NCI-H128 (cell line): Measurements from ENCODE around the gene BATF3.

Experiments used
- DNase-seq: peaks from one replicate; lab custom pipeline; 2025; ENCODE audit not compliant: unreplicated experiment; lab: John Stamatoyannopoulos, UW

Gene BATF3

DNA sequence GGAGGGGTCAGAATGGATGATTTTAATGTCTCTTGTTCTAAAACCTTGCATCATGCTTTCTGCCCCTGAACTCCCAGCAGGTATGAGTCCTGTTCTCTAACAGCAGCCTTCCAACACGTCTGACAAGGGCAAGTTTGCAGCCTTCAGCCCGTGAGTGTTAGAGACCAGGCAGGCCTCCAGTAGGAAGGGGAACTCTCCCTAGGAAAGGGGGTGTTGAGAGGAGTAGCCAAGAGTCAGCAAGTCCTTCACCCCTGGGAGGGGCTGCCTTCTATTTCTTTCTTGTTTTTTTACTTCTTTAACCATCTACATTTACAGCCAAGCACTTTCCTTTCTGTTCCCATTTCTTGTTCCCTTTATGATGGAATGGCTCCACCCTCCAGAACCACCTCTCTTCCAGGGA lies 14.2 kb downstream of the BATF3 start:
- no peak for DNase-seq

DNA sequence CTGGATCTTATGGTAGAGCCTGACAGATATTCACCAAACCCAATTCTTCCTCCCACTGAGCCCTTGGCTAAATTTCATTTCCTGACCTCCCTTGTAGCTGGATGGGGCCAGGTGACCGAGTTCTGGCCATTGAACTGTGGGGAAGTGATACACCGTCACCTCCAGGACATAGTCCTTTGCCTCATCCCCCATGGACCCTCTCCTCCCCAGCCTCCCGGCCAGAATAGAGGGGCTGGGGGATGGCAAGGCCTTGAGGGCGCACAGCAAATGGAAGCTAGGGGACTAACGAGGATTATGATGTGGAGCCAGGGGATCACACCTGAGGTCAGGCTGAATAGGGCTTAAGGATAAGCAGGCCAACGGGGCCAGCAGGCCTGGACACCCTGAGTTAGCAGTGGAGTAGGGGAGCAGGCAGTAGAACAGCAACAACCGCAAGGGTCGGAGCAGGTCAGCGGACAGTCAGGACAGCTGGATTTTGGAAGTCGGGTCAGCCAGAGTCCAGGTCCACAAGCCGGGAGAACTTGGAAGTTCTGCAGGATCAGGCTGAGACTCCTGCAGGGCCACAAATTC lies 15.0 kb downstream of the BATF3 start:
- DNase-seq = no peak

DNA sequence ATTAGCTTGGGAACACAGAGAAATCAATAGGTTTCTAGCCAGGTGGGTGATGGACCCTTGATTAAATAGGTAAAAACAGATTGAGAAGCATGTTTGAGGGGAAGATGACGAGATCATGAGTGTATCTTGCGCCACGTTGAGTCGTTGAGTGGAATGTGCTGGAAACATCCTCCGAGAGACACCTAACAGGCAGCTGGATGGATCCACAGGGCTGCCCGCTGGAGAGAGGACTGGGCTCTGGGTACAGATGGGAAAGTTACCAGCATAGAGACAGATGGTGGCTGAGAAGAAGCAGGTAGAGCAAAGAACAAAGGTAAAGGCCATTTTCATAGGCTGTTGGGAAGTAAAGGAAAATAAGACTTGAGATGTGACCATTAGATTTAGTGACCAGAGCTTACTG lies 15.6 kb downstream of the BATF3 start:
- DNase-seq = no peak

DNA sequence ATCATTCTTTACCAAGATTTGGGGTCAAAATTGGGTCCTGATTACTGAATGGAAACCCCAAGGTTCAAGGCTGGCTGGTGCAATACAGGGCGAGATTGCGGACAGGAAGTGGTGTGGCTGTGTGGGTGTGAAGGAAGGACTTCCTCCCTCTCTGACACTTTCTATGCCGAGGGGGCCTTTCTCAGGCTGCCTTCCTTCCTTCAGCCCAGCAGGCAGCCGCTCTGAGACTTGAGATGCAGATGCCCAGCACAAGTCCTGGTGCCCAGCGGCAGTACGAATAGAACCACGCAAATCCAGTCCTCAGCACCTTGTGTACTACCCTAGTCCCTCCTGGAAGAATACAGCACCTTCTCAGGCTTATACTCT lies 16.3 kb downstream of the BATF3 start:
- DNase-seq = no peak

DNA sequence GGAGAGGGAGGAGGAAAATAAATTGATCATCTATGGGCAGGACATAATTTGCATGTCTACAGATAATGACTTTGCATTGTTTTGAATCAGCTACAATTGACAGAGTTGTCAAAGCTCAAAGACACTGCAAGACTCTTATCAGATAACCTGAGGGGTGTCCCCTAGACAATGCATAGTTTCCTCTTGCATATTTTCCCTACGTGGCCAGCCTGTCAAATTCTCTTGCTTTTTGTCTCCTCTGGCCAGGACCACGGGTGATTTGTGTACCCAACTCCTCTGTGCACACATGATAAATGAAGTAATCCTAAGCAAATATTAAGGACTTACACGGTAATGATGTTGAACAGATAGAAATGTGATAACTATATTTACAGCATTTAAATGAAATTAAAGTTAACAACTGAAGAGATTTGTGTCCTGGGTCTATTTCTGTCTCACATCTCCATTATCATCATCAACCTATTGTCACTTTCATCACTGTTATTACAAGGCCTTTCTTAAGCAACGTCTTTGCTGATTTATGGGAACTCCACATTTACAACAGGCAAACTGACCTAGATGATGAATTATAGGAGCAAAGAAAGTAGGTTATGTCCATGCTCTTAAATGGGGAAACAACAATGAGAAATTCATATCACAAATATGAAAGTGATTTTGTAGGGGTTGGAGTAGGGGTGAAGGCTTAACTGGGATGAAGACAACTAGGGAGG lies 18.8 kb downstream of the BATF3 start:
- no peak for DNase-seq

DNA sequence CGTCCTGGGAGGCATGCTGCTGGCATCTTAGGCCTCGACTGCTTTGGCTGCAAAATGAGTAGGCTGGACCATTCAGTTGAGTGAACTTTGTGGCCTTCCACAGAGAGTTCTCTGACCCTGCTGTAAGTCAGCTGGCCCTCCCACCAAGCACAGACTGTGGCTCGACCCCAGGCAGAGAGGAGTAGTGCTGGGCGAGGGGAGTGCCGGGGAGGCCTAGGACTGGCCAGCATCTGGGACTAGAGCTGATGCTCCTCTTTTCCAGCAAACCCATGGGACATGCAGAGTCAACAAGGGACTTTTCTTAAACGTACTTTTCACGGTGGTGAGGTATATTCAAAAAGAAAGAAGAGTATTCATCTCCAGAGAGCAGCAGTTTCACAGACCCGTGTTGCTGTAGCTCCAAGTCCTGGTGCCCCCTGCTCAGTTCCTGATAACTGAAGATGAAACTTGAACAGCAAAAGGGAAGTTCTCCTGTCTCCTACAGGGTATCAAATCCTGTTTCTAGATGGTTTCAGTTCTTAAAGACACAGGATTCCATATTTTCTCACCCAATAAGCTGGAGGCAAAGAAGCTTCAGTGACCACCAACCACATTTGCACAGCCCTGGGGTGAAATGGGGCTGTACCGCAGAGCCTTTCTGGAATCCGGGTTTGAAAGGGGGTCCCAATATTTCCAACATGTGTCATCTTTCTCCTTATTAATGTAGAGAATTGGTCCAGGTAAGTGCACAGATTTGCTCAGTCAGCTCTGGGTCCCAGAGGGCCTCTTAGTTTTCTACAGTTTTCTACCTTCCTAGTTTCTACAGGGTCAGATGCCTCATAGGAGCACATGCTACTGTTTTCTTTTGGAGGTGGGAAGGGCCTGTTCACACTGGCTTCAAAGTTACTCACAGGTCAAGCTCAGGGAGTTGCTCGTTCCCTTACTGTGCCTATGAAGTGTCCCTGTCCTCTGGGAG lies 20.9 kb downstream of the BATF3 start:
- DNase-seq = no peak

DNA sequence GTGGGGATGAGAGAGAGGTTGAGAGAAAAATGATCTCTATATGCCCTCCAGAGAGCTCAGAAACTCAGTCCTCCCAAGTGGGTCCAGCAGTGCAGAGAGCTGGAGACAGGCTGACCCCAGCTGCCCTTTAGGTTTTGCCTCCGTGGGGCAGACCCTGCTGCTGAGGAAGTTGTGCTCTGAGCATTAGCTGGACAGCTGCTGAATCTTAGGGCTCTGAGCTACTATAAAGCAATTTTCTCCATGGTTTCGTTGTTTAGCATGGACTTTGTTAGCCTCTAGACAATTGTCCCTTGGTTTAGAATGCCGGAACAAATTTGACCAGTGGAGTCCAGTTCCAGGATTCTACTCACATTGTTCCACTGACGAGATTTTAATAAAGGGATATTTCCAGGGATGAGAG lies 22.1 kb downstream of the BATF3 start:
- no peak for DNase-seq

DNA sequence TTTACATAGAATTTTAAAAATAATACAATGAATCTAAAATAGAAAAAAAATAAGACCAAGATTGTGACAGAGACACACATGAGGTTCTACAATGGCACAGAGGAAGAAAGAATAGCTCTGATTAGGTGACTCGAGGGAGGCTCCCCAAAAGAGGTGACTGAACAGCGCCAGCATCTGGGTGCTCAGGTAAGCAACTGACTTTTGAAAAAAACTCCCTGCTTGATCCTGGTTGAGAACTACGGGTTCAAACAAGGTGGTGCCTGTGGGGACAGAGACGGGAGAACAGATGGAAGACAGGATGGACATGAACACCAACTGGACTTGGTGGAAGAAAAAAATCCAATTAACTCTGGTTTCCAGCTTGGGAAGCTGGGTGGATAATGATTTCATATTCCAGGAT lies 22.5 kb downstream of the BATF3 start:
- no peak for DNase-seq

DNA sequence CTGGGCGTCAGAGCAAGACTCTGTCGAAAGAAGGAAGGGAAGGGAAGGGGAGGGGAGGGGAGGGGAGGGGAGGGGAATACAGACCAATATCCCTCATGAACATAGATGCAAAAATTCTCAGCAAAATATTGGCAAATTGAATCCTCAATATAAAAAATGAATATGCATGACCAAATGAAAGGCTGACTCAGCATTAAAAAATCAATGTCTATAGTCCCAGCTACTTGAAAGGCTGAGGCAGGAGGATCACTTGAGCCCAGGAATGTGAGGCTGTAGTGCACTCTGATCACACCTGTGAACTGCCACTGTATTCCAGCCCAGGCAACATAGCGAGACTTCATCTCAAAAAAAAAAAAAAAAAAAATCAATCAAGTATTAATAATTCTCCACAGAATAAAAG lies 24.0 kb downstream of the BATF3 start:
- no peak for DNase-seq

DNA sequence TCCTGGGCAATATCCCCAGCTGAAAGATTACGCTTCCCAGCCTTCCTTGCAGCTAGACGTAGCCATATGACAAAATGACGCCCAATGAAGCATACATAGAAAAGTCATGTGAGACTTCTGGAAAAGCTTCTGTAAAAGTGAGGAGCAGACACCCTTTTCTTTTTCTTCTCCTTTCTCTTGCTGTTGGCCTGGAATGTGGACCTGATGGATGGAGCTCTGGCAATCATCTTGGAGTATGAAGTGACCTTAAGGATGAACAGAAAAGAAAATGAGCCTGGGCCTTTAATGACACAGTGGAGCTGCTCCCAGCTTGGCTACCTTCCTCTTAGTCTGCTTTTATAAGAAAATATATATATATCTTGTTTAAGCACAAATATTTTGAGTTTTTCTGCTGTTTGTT lies 24.8 kb downstream of the BATF3 start:
- no peak for DNase-seq

DNA sequence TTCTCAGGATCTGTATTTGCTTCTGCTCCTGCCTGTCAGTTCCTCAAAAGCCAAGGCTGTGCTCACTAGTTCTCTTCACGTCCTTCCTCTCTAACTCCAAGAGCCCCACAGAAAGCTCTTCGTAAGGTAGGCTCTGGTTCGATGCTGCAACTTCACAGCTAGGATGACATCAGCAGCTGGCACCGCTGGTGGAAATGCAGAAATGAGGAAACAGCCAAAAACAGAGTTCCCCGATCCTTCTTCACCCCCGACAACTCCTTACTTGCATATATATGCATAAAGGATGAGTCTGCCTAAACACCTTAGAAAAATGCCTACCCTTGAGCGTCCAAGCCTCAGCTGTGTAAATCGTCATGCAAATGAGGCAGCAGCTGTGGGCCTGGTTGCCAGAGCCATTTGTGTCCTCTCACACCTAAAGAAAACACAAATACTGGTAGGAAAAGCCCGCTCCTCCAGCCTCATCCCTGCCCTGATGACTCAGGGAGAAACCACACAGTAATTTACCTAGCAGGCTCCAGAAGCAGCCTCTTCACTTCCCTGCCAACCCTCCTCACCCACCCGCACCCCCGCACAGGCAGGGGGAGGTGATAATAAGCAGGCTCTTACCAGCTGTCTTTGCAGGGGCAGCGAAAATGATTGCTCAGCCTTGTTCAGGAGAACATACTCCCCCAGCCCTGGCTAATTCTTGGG lies 28.2 kb downstream of the BATF3 start:
- DNase-seq = no peak

DNA sequence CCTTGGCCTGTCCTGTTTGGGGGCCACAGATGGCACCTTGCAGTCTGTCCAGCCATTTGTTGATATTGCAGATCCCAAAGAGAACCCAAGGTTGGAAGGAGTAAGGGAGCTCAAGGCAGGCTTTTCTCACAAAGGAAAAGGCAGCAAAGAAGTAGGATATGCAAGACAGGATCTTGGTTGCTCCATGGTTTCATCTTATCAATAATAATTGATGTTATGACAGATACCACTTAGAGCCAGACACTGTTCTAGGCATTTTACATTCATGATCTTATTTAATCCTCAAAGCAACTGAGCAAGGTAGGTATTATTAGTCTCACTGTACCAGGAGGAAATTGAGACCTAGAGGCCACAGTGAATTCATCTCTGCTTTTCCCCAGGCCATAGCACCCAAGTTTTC lies 28.8 kb downstream of the BATF3 start:
- no peak for DNase-seq

DNA sequence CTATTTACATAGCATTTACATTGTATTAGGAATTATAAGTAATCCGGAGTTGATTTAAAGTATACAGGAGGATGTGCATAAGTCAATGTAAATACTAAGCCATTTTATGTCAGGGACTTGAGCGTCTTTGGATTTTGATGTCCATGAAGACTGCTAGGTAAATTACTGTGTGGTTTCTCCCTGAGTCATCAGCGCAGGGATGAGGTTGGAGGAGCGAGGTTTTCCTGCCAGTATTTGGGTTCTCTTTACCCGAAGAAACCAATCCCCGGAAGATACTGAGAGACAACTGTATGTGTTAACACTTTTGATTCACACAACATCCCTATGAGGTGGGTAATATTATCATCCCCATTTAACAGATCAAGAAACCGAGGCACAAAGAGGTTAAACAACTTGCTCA lies 29.3 kb downstream of the BATF3 start:
- DNase-seq = no peak

DNA sequence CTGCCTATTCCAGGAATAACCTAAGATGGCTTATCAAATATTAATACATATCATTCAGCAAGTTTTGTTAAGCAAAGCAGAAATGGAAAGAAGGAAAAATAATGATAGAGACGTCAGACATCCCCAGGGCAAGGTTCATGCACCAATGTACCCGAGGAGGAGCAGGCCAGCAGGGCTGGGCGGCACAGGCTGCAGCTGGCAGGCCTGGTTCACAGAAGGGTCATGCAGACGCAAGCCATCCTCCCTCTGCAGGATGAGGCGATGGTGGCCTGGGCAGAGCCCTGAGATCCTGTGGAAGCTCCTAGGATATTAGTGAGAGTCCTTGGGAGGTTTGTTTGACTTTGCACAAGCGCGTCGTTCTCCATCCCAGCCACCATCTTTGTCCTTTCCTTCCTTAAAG lies 30.0 kb downstream of the BATF3 start:
- DNase-seq = no peak

DNA sequence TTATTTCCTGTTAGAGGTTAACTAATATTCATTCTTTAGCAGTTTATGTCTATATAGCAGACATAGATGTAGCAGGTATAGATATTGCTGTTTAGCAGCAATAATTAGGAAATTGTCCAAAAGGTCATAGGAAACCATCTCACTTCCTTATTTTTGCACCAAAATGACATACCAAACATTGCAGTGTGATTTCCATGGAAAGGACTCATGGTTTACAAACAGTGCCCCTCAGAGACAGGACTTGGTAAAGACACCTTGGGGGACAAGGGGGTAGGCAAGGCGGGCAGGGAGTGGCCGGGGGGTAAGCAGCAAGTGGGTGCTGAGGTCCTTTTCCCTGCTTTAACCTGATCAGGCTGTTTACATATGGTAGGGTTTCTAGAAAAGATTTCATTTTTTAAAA lies 30.5 kb downstream of the BATF3 start:
- no peak for DNase-seq

DNA sequence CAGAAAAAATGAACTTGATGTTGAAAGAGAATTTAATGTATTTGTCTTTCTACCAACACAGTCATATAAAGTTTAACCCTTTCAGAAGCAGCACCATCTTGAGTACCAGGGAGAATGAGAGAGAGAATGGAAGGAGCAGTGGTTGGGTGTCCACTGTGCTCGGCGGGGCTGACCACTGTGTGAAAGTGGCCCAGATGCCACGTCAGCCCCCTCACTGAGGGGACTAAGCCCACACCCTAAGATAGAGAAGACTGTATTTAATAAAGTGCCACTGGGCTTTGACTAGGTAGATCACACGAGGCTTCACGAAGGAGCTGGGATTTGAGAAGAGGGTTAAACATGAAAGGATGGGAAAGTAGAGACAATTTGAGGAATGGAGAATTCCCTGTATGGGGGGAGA lies 31.2 kb downstream of the BATF3 start:
- DNase-seq = no peak

DNA sequence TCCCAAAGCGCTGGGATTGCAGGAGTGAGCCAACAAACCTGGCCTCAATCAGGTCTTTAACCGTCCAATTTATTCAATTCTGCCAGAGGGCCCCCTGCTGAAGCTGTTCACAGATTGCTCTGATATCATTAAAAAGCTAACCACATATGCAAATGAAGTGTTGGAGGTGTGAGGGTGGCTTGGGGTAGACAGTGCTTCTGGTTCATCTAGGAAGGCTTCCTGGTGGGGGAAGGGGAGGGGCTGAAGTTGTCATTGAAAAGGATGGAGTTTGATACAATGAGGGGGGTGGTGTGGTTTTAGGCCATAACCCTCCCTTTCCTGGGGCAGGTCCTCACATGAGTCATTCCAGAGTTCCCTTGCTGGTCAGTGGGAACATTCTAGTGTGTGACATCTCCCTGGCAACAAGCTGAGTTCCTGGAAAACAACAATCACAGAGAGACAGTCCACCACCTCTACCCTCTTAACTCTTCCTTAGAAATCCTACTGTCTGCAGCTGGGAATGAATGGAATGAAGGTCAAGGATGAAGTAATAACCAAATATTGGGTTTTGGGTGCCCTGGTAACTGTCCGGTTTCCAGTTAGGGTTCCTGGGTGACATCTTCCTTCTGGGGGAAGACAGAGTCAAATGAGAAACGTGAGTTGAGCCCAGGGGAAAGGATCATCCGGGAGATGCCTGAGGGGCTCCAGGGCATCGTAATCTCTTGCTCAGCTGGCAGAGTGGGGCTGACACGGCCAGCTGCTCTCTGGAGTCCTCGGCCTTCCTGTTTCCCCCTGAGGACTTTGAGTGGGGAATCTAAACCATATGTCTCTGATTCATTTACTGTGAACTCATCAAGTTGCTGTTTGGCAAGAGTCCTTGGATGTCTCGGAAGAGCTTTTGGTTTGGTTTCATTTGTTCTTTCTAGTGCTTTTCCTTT lies 32.2 kb downstream of the BATF3 start:
- no peak for DNase-seq

DNA sequence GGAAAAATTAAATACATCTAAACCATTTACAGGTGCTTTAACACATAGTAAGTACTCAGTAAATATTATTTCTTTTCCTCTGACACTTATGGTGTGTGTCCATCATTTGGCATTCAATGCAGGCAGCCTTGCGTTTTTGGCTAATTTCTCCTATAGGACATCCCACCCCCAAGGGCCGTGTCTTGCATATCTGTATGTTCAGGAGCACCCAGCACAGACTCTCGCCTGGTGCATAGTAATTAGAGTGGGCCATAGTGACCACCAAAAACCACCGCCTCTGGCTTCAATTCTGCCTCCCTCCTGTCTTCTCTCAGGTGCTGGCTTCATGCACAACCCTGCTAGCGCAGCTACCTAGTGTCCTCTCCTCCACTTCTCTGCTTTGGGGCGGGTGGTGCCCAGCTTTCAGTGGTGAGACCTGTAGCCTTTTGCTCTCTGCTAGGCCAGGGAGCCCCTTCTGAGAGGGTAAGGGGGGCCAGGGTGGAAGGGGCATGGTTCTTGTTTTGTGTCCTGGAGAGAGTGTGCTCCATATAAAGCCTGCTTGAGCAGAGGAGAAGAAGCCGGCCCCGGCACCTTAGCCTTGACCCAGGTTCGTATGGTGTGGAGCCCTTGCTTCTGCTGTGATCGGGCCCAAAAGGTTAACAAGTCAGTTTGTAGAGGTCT lies 33.4 kb downstream of the BATF3 start:
- DNase-seq = no peak

DNA sequence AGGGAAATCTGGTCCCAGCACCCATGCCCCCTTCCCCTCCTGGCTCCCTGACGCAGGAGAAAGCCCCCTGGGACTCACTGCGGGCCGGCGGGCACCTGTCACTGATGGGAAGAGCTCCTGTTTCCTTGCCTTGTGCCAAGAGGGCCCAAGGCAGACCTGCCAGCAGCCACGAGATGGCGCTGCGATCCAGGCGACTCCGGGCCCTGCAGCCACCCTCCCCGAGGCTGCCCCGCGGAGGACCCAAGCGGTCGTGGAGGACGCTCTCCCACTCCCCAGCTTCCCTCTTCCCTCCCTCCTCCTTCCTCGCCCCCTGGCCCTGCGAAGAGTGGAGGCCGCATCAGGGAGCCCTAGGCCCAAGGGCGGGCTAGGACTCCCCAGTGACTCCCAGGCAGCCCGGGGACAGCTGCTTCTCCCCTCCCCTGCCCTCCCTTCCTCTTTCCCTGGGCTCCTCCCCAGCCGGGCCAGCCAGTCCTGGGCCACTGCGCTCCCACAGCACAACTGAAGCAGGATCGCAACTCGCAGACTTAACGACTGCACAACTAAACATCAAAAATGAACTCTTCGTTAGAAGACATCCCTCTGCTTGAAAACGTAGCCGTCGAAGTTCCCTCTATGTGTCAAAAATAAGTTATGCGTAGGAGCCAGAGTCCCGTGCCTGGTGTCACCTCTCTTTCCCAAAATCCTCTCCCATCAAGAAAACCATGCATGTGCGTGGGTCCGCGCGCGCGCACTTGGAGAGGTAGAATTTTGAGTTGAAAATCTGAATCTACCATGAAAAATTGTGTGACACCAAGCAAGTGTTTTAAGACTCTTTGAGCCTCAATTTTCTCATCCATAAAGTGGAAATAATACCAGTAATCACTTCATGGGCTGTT lies 34.2 kb downstream of the BATF3 start:
- DNase-seq = peak; percentile 75
